Activated T-cell treated with anti-CD3 and anti-CD28 coated beads for 1 hour (primary cell): ENCODE results near the gene CMTM2.
A peak's percentile ranks its signal among the peaks of the same experiment; 100 is the strongest.
"Not testable (repeated sequence)": the region's sequence is repeated elsewhere in the genome, so short reads cannot be mapped to it uniquely, and the experiment has no call there.

Source experiments
- DNase-seq: peaks from one replicate; pipeline ENCODE4 v3.0.0-alpha.2; 2020; ENCODE audit warnings: low read depth

Gene CMTM2

GRCh38 chr16:66585481-66586239 is 6.4 kb downstream of the CMTM2 start:
- no peak for DNase-seq

- DNase-seq, result no peak
Measured at GRCh38 chr16:66587881-66588600, 8.8 kb downstream of the CMTM2 start.

GRCh38 chr16:66588981-66589713 is 9.9 kb downstream of the CMTM2 start:
- DNase-seq, result peak; percentile 54

- no peak for DNase-seq
Measured at GRCh38 chr16:66590322-66590721, 11.1 kb downstream of the CMTM2 start.

- DNase-seq, result no peak
Measured at GRCh38 chr16:66591018-66591417, 11.8 kb downstream of the CMTM2 start.

- DNase-seq, result no peak
Measured at GRCh38 chr16:66592241-66592640, 13.0 kb downstream of the CMTM2 start.

GRCh38 chr16:66592814-66593213 is 13.6 kb downstream of the CMTM2 start:
- no peak for DNase-seq

GRCh38 chr16:66594739-66595138 is 15.5 kb downstream of the CMTM2 start:
- DNase-seq, result no peak

- DNase-seq, result not testable (repeated sequence)
Measured at GRCh38 chr16:66596559-66596958, 17.3 kb downstream of the CMTM2 start.

GRCh38 chr16:66596986-66597848 is 18.0 kb downstream of the CMTM2 start:
- DNase-seq, result no peak

- DNase-seq, result no peak
Measured at GRCh38 chr16:66598111-66598510, 18.8 kb downstream of the CMTM2 start.

- no peak for DNase-seq
Measured at GRCh38 chr16:66599726-66600125, 20.5 kb downstream of the CMTM2 start.

GRCh38 chr16:66600477-66600876 is 21.2 kb downstream of the CMTM2 start:
- DNase-seq, result no peak

- no peak for DNase-seq
Measured at GRCh38 chr16:66601471-66601870, 22.2 kb downstream of the CMTM2 start.

- DNase-seq, result peak; percentile 63
Measured at GRCh38 chr16:66603537-66604375, 24.5 kb downstream of the CMTM2 start.

- DNase-seq, result peak; percentile 66
Measured at GRCh38 chr16:66604376-66605176, 25.3 kb downstream of the CMTM2 start, which contains the start of gene CMTM3. CMTM3 (plus strand) TSS chr16:66604704; CDS start chr16:66604806, 102 bp downstream.

GRCh38 chr16:66605177-66605978 is 26.1 kb downstream of the CMTM2 start:
- DNase-seq, result peak; percentile 24

- no peak for DNase-seq
Measured at GRCh38 chr16:66605979-66606751, 26.9 kb downstream of the CMTM2 start.
